NCI-H524 treated with DMSO at 0.1 percent for 48 hours (cell line): Measurements from ENCODE around the gene PTK6.

Experiments
- DNase-seq: peaks from one replicate; lab custom pipeline; 2025; lab: John Stamatoyannopoulos, UW

The PTK6 gene

GRCh38 chr20:63507083-63507743, 30.0 kb downstream of the PTK6 start:
- no peak for DNase-seq

GRCh38 chr20:63505723-63506122, 31.5 kb downstream of the PTK6 start:
- DNase-seq: no peak

GRCh38 chr20:63505281-63505680, 31.9 kb downstream of the PTK6 start:
- DNase-seq: no peak

- DNase-seq: no peak
These were observed 32.5 kb downstream of the PTK6 start for GRCh38 chr20:63504642-63505041.

- no peak for DNase-seq
These were observed 33.7 kb downstream of the PTK6 start for GRCh38 chr20:63503524-63503923.

- peak; percentile 48 for DNase-seq
These were observed 34.5 kb downstream of the PTK6 start for GRCh38 chr20:63502671-63503172.

GRCh38 chr20:63501818-63502670, 35.1 kb downstream of the PTK6 start:
- no peak for DNase-seq

- no peak for DNase-seq
These were observed 36.0 kb downstream of the PTK6 start for GRCh38 chr20:63500902-63501817.

GRCh38 chr20:63500151-63500901, 36.9 kb downstream of the PTK6 start:
- no peak for DNase-seq

- DNase-seq: no peak
These were observed 37.7 kb downstream of the PTK6 start for GRCh38 chr20:63499338-63499969.

- DNase-seq: no peak
These were observed 38.2 kb downstream of the PTK6 start, which contains the start of gene EEF1A2 for GRCh38 chr20:63498960-63499337. Gene EEF1A2 (minus strand): TSS chr20:63499083. CDS start chr20:63497763, 1,320 bp downstream.

- no peak for DNase-seq
These were observed 38.9 kb downstream of the PTK6 start for GRCh38 chr20:63497946-63498935.

- no peak for DNase-seq
These were observed 39.8 kb downstream of the PTK6 start for GRCh38 chr20:63497138-63497945.

- DNase-seq: no peak
These were observed 40.5 kb downstream of the PTK6 start for GRCh38 chr20:63496596-63497120.

- no peak for DNase-seq
These were observed 41.2 kb downstream of the PTK6 start for GRCh38 chr20:63495741-63496595.

- DNase-seq: no peak
These were observed 41.9 kb downstream of the PTK6 start for GRCh38 chr20:63495167-63495720.
